Ishikawa (cell line): Measurements from ENCODE around the gene CD48.

Source experiments
- EP300 ChIP-seq: IDR thresholded peaks from 2 replicates; pipeline ENCODE4 v1.6.1; 2012; ENCODE audit warnings: borderline replicate concordance
- TF ChIP-seq, protein P1 (sequence below): IDR thresholded peaks from 2 replicates; pipeline ENCODE4 v1.6.1; 2012; ENCODE audit warnings: low read depth, mild to moderate bottlenecking

DNA sequence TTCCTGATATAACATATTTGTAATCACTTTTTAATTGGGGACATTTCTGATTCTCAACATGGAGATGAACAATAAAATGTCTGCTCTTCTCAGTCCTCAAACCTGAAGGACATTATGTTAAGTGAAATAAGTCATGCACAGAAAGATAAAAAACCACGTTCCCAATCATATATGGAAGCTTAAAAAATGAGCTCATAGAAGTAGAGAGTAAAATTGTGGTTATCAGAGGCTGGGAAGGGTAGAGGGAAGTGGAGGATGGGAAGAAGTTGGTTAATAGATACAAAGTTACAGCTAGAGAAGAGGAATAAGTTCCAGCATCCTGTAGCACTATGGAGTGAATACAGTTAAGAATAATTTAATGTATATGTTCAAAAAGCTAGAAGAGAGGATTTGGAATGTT lies 1.5 kb upstream of the CD48 start:
- TF ChIP-seq, protein P1, sequence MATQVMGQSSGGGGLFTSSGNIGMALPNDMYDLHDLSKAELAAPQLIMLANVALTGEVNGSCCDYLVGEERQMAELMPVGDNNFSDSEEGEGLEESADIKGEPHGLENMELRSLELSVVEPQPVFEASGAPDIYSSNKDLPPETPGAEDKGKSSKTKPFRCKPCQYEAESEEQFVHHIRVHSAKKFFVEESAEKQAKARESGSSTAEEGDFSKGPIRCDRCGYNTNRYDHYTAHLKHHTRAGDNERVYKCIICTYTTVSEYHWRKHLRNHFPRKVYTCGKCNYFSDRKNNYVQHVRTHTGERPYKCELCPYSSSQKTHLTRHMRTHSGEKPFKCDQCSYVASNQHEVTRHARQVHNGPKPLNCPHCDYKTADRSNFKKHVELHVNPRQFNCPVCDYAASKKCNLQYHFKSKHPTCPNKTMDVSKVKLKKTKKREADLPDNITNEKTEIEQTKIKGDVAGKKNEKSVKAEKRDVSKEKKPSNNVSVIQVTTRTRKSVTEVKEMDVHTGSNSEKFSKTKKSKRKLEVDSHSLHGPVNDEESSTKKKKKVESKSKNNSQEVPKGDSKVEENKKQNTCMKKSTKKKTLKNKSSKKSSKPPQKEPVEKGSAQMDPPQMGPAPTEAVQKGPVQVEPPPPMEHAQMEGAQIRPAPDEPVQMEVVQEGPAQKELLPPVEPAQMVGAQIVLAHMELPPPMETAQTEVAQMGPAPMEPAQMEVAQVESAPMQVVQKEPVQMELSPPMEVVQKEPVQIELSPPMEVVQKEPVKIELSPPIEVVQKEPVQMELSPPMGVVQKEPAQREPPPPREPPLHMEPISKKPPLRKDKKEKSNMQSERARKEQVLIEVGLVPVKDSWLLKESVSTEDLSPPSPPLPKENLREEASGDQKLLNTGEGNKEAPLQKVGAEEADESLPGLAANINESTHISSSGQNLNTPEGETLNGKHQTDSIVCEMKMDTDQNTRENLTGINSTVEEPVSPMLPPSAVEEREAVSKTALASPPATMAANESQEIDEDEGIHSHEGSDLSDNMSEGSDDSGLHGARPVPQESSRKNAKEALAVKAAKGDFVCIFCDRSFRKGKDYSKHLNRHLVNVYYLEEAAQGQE = no peak
- TF ChIP-seq EP300 = no peak
